HAP-1 (cell line): ENCODE results near the gene ZCCHC12.

Experiments used
- DNase-seq, 2 experiments: peaks; one replicate each; pipeline ENCODE4 v3.0.0-alpha.2; 2016 to 2020; ENCODE audit warnings: low spot score in 2 of 2
- H3K27me3 ChIP-seq: fragments of 250-450 bp; sonication (Bioruptor Pico); 2 replicates; pipeline ENCODE4 v1.5.1; 2020; ENCODE audit warnings: low read depth, mild to moderate bottlenecking, moderate library complexity
- H3K36me3 ChIP-seq: fragments of 250-450 bp; sonication (Bioruptor Pico); replicated peaks from 2 replicates; pipeline ENCODE4 v1.5.1; 2020; ENCODE audit warnings: mild to moderate bottlenecking
- H3K4me1 ChIP-seq: fragments of 250-450 bp; sonication (Bioruptor Pico); 2 replicates; pipeline ENCODE4 v1.5.1; 2020; ENCODE audit warnings: mild to moderate bottlenecking
- H3K4me3 ChIP-seq: fragments of 250-450 bp; sonication (Bioruptor Pico); 2 replicates; pipeline ENCODE4 v1.5.1; 2020; ENCODE audit warnings: mild to moderate bottlenecking, moderate library complexity
- H3K9me3 ChIP-seq: fragments of 250-450 bp; sonication (Bioruptor Pico); 2 replicates; pipeline ENCODE4 v1.5.1; 2020; ENCODE audit warnings: mild to moderate bottlenecking, moderate library complexity
- in situ Hi-C: fragments of 300-500 bp; cut with MboI; formaldehyde crosslinking; loops from 3 replicates; pipeline ENCODE4 v1.14.3; 2020; ENCODE audit warnings: low sequenced_read_pairs, inconsistent platforms, mixed read lengths

The ZCCHC12 gene

DNA sequence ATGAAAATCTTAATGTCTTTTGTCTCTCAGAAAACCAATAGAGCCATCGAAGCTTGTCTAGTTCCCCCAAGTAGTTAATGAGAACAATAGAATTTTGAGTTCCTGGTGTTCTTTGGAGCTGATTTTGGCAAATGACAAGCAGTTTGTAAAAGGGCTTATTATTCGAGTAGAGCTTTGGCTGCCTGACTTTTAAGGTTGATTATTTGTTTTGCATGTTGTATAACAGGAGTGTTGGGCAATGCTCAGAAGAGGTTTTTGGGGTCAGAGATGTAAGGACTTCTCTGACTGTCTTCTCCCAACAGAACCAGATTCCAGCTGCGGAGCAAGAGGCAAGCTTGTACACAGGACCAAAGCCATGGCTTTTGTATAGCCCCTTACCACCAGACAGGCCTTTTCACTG lies 30.0 kb downstream of the ZCCHC12 start:
- no peak for DNase-seq
- peaks cover 3% of the 10 kb centered on the region; the same call in 1 of the 2 replicates for H3K27me3 ChIP-seq
- H3K4me3 ChIP-seq: no peak overlapping the region
- no peaks in the 10 kb centered on the region for H3K9me3 ChIP-seq
- H3K4me1 ChIP-seq: no peaks in the 10 kb centered on the region
- in situ Hi-C loops: no loop called here
- no peaks in the 10 kb centered on the region for H3K36me3 ChIP-seq

DNA sequence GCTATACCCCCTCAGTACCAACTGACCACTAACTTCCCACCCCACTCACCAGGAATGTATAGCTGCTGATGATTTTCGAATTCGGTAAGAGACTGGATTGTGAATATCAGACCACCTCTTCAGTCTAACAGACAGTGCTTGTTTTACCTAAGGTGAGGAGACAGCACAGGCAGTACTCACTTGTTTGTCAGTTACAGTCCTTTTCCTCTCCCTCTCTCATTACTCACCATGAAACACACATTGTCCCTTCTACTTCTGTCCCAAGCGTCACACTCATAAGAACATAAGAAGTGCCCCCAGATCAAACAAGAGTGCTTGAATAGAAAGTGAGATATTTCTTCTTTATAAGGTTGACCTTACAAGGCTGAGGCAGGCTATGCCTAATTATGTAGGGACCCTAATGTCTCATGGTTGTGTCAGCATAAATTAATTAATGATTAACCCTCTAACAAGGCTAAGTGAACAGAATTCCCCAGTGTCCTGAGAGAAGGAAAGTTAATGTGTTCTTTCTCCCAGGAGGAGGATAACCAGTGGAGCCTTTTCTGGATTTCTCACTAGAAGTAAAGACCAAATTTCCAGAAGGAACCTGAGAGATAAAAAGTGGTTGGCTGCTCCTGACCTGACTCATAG lies 32.2 kb downstream of the ZCCHC12 start:
- Histone ChIP-seq H3K4me1 (no peaks in the 10 kb centered on the region), H3K27me3 (peaks cover 3% of the 10 kb centered on the region; the same call in 1 of the 2 replicates), H3K9me3 (no peaks in the 10 kb centered on the region), H3K36me3 (no peaks in the 10 kb centered on the region), H3K4me3 (no peak overlapping the region)
- in situ Hi-C loops: no loop called here
- DNase-seq: no peak

DNA sequence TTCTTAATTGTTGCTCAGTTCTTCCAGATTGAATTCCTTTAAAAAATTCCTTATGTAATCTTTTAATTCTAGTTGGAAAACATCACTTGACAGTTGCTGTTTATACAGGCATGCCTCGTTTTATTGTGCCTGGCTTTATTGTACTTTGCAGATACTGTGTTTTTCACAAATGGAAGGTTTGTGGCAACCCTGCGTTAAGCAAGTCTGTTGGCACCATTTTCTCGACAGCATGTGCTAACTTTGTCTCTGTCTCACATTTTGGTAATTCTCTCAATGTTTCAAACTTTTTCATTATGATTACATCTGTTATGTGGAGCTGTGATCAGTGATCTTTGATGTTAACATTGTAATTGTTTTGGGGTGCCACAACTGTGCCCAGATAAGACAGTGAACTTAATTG lies 33.4 kb downstream of the ZCCHC12 start:
- H3K4me3 ChIP-seq: no peak overlapping the region
- H3K36me3 ChIP-seq: no peaks in the 10 kb centered on the region
- no peaks in the 10 kb centered on the region for H3K9me3 ChIP-seq
- in situ Hi-C loops: no loop called here
- peaks cover 3% of the 10 kb centered on the region; the same call in 1 of the 2 replicates for H3K27me3 ChIP-seq
- DNase-seq: no peak
- H3K4me1 ChIP-seq: no peaks in the 10 kb centered on the region

DNA sequence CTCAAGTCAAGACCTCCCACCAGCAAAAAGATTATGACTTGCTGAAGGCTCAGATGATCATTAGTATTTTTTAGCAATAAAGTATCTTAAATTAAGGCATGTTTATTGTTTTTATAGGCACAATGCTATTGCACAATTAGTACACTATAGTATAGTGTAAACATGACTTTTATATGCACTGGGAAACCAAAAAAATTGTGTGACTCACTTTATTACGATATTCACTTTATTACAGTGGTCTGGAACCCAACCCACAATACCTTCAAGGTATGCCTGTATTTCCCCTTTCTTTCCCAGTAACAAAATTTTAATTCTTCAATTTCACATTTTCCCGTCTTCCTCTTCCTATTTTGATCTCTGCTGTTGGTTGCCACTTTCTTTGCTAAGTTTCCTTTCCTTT lies 37.7 kb downstream of the ZCCHC12 start:
- no peaks in the 10 kb centered on the region for H3K9me3 ChIP-seq
- no peaks in the 10 kb centered on the region for H3K36me3 ChIP-seq
- in situ Hi-C loops: no loop called here
- no peak overlapping the region for H3K4me3 ChIP-seq
- H3K27me3 ChIP-seq: no peaks in the 10 kb centered on the region
- no peaks in the 10 kb centered on the region for H3K4me1 ChIP-seq
- no peak for DNase-seq

DNA sequence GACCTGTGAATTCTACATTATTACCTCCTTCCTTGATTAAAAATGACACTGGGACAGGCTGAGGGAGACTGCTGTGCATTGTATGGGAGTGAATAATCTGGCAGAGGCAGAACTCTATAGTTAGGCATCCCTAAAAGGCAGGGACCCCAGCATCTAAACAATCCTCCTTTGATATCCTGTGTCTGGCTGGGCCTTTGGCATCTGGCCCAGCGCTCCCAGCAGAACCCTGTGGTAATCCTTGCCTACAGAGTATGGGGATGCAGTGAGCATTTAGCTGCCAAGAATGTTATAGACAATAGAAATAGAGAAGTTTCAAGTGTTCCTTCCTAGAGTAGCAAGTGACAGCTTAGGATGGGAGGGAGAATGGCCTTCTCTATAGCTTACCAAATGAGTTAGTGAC lies 38.5 kb downstream of the ZCCHC12 start:
- Histone ChIP-seq H3K4me3 (no peak overlapping the region), H3K4me1 (no peaks in the 10 kb centered on the region), H3K36me3 (no peaks in the 10 kb centered on the region), H3K27me3 (no peaks in the 10 kb centered on the region), H3K9me3 (no peaks in the 10 kb centered on the region)
- in situ Hi-C loops: no loop called here
- no peak for DNase-seq

DNA sequence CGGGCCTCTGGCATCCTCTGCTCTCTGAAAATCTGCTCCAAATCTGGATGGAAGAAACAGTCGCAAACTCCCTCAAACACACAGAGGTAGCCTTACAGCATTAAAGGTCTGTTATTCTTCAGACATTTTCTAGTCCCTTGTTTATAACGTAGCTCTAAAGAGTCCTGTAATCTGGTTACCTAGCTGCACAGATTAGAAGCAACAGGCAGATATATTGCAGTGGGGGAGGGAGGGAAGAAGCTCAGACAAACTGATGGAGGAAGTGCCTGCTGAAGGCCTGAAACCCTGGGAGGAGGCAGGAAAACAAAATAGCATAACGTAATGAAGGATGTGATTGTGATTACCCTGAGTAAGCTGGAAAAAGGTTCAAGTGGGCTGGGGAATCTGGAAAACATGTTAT lies 39.4 kb downstream of the ZCCHC12 start:
- Histone ChIP-seq H3K27me3 (no peaks in the 10 kb centered on the region), H3K36me3 (no peaks in the 10 kb centered on the region), H3K4me1 (no peaks in the 10 kb centered on the region), H3K4me3 (no peak overlapping the region), H3K9me3 (no peaks in the 10 kb centered on the region)
- in situ Hi-C loops: no loop called here
- no peak for DNase-seq

DNA sequence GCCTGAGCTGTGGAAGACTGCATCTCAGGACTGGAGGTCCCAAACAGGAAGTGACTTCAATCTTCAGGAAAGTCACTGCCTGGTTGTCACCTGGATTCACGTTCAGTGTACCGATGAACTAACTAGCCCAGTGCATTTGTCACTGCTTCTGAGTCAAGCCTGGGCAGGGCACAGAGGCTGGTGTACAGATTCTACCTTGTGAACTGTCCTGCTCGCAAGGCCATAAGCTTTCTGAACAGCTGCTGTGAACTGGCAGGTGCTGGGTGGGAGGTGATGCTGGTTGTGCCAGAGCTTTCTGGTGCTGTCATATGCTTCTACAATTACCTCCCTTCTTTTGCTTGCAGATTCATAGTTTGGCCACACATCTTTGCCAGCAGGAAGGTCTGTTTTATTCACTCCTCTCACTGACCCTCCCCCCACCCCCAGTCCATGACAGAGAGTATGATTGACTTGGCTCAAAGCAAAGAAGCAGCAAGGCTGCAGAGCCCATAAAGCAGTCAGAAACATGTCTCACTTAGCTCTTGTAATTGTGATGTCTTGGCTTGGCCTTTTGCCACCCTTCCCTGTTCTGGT lies 40.5 kb downstream of the ZCCHC12 start:
- in situ Hi-C loops: no loop called here
- no peaks in the 10 kb centered on the region for H3K27me3 ChIP-seq

DNA sequence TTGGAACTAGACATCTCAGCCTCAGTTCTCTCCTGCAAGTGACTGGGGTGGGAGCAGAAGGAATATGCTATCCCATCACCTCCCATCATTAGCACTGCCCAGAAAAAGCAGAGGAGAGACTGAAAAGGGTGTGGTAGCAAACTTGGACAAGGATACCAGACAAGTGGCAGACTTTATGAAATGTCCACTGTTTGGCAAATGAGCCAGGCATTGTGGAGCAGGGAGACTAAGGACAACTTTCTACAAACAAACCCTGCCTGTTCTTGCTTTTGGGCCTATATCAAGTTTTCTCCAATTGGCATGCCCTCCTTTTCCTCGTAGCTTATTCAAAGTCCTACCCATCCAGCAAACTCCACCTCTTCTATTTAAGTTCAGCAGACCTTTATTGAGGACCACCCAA lies 41.6 kb downstream of the ZCCHC12 start:
- Histone ChIP-seq H3K36me3 (no peaks in the 10 kb centered on the region), H3K27me3 (no peaks in the 10 kb centered on the region), H3K9me3 (no peaks in the 10 kb centered on the region; the same call in 1 of the 2 replicates), H3K4me1 (no peaks in the 10 kb centered on the region), H3K4me3 (no peak overlapping the region)
- no peak for DNase-seq
- in situ Hi-C loops: no loop called here

More for the DNA sequence above, 40.5 kb downstream of the ZCCHC12 start:
- Histone ChIP-seq H3K4me1 (no peaks in the 10 kb centered on the region), H3K4me3 (no peak overlapping the region), H3K36me3 (no peaks in the 10 kb centered on the region), H3K9me3 (no peaks in the 10 kb centered on the region)
- DNase-seq: no peak

DNA sequence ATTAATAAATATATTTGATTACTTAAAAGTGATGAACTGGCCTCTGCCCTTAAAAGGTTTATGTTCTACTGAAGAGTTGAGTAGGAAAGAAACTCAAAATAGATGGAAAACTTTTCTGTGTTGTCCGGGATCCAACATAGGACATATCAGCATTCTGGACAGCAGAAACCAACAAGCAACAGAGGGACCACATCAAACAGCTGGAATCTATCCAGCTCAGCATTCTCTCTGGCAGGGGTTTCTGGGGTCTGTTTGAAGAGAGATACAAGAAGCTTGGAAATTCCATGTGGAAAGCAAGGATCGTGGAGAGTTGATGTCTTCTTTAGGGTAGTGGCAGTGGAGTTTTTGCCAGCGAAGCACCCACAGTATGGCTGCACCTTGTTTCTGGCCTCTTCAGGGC lies 43.6 kb downstream of the ZCCHC12 start:
- Histone ChIP-seq H3K4me3 (no peak overlapping the region), H3K9me3 (no peaks in the 10 kb centered on the region; the same call in 1 of the 2 replicates), H3K36me3 (no peaks in the 10 kb centered on the region), H3K4me1 (no peaks in the 10 kb centered on the region), H3K27me3 (no peaks in the 10 kb centered on the region)
- in situ Hi-C loops: no loop called here
- DNase-seq: no peak

DNA sequence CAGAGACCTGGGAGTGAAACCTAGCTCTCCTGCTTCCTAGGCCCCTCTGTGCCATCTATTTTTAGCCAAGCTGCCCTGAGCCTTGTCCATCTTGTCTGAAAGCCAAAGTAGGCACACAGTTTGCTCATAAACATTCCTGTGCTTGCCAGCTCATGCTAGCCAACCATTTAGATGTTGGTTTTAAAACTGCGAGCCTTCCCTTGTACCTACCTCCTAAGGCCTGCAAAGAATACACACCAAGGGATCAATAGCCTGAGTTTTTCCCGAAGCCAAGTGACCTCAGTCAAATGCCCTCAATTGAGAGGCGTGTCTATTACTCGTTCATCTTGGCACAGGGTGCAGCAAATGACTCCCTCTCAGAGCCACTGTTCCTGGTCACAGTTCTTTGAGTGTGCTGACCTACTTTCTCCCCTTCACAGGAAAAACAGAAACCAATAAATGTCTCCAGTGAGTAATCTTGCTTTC lies 48.5 kb downstream of the ZCCHC12 start:
- in situ Hi-C loops: no loop called here
- H3K27me3 ChIP-seq: no peaks in the 10 kb centered on the region
- H3K9me3 ChIP-seq: no peaks in the 10 kb centered on the region; the same call in 1 of the 2 replicates
- no peak overlapping the region for H3K4me3 ChIP-seq
- no peaks in the 10 kb centered on the region for H3K36me3 ChIP-seq
- no peaks in the 10 kb centered on the region for H3K4me1 ChIP-seq
- DNase-seq: no peak
